ENCODE measurements around the gene CSNK1G1.

DNA sequence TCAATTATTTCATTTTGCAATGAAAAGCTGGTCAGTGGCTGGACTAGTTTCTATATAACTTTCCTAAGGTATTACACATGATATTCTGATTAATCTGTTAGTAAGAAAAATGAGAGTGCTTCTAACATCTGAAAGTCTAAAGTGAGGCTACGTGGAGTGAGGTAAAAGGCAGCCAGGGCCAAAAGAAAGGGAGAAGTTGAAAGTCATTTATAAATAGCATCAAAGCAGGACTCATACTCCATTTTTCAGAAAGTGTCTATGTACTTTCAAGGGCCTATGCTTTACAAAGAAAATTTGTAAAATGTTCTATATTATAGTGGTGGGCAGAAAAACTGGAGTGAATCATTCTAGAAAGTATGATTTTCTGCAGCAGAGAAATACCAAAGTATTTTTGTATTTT, 80.0 kb downstream of the CSNK1G1 start:
- TF ChIP-seq, protein P1, sequence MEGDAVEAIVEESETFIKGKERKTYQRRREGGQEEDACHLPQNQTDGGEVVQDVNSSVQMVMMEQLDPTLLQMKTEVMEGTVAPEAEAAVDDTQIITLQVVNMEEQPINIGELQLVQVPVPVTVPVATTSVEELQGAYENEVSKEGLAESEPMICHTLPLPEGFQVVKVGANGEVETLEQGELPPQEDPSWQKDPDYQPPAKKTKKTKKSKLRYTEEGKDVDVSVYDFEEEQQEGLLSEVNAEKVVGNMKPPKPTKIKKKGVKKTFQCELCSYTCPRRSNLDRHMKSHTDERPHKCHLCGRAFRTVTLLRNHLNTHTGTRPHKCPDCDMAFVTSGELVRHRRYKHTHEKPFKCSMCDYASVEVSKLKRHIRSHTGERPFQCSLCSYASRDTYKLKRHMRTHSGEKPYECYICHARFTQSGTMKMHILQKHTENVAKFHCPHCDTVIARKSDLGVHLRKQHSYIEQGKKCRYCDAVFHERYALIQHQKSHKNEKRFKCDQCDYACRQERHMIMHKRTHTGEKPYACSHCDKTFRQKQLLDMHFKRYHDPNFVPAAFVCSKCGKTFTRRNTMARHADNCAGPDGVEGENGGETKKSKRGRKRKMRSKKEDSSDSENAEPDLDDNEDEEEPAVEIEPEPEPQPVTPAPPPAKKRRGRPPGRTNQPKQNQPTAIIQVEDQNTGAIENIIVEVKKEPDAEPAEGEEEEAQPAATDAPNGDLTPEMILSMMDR (conservative IDR thresholded peaks at IDR 0.05; ENCODE audit: low read depth, low read length) = no peak
- TF ChIP-seq EZH2 (IDR thresholded peaks at IDR 0.05; ENCODE audit: borderline replicate concordance, low read depth, low read length, poor library complexity, severe bottlenecking) = no peak
